Measurements from ENCODE around the gene LRR1. TPM values are rescaled to one million over a fixed set of nuclear protein-coding genes. Genes with fewer than 3 reads are reported as not detected.

The LRR1 gene
- total and polyA plus RNA-seq, 2 of the 4 experiments (the other 2 are of a cell fraction), result 11.6 to 20.8 TPM

- H3K4me3 ChIP-seq (ENCODE audit: insufficient read depth, low read depth, low read length), result no peak overlapping the region
- no peak overlapping the region for H3K4ac ChIP-seq (ENCODE audit: low read depth, low read length)
- TSS peak; percentile 28 for BruUV-seq (replicated peaks)
- H2BK20ac ChIP-seq (ENCODE audit: low read depth, low read length), result no peak overlapping the region
- no peak overlapping the region for H3K9ac ChIP-seq (ENCODE audit: low read depth, low read length)
- no peak overlapping the region for H3K18ac ChIP-seq (ENCODE audit: low read depth, low read length)
- H3K4me2 ChIP-seq (ENCODE audit: low read depth, low read length), result no peak overlapping the region
- WGBS, 2 experiments (ENCODE audit: extremely low coverage in 2 of 2, insufficient read length in 1 of 2), result no CpG with 5 or more reads among the region's 6 CpGs
- H3K4me1 ChIP-seq (ENCODE audit: control insufficient read depth, insufficient read depth, low read length), result no peaks in the 10 kb centered on the region
- no peak overlapping the region for H2AK5ac ChIP-seq (ENCODE audit: low read depth, low read length)
- H2BK120ac ChIP-seq (ENCODE audit: low read depth, low read length), result no peak overlapping the region
- H3K79me1 ChIP-seq (ENCODE audit: low read depth in 1 of 2, low read length in 2 of 2), result peaks cover 22 to 26% of the 10 kb centered on the region in 2 experiments
- no peak for DNase-seq
- no peak overlapping the region for H3K23ac ChIP-seq (ENCODE audit: low read depth, low read length)
- H2AFZ ChIP-seq (replicated peaks; ENCODE audit: low read length, poor library complexity), result no peak overlapping the region
- no peak overlapping the region for H2AK9ac ChIP-seq (replicated peaks; ENCODE audit: low read depth, low read length, poor library complexity)
- intact Hi-C loops (cut with micrococcal nuclease) (no loop called here), in situ Hi-C loops (cut with MboI; ENCODE audit: low sequenced_read_pairs) (no loop called here), dilution Hi-C loops (cut with HindIII; ENCODE audit: low sequenced_read_pairs, unreplicated experiment) (no loop called here)
- no peaks in the 10 kb centered on the region for H3K27me3 ChIP-seq (ENCODE audit: control insufficient read depth, insufficient read depth, low read length)
- no peak overlapping the region for H3K27ac ChIP-seq (ENCODE audit: insufficient read depth, low read length)
- peaks cover 4% of the 10 kb centered on the region for H3K36me3 ChIP-seq (ENCODE audit: control insufficient read depth, insufficient read depth, low read length)
- H3K9me1 ChIP-seq (ENCODE audit: insufficient read depth, low read length), result peaks cover under 1% of the 10 kb centered on the region; the same call in 1 of the 2 replicates
- no peaks in the 10 kb centered on the region for H4K20me1 ChIP-seq (ENCODE audit: insufficient read depth, low read length)
- no peak overlapping the region for H4K5ac ChIP-seq (ENCODE audit: low read depth, low read length)
- no peak for TF ChIP-seq RFX5 (IDR thresholded peaks at IDR 0.05; ENCODE audit: low read depth, low read length)
- H4K8ac ChIP-seq (ENCODE audit: low read depth in 2 of 2, low read length in 2 of 2), result no peak overlapping the region
- no peak for ATAC-seq (ENCODE audit: low read depth)
- H2BK15ac ChIP-seq (ENCODE audit: low read depth, low read length), result no peak overlapping the region
- no peak overlapping the region for H4K91ac ChIP-seq (ENCODE audit: insufficient read depth, low read depth, low read length)
- ChIA-PET CTCF (interaction anchor here (1.0 kb wide), 1 partner anchor 20 kb away, joined by 3 read pairs; no protein-coding TSS in a partner anchor), POLR2A (ENCODE audit: unreplicated experiment) (no interaction called here)
- H3K56ac ChIP-seq (ENCODE audit: extremely low read depth, insufficient read depth, low read length), result no peak overlapping the region
- no peak overlapping the region for H3K14ac ChIP-seq (replicated peaks; ENCODE audit: low read depth, low read length)
- H2BK5ac ChIP-seq (ENCODE audit: low read depth, low read length, poor library complexity, severe bottlenecking), result no peak overlapping the region
- no peaks in the 10 kb centered on the region for H3K9me3 ChIP-seq (ENCODE audit: control insufficient read depth, insufficient read depth, low read length)
Observed at GRCh38 chr14:49607583-49607982, 8.8 kb downstream of the LRR1 start.
